Lower lobe of right lung (tissue), 2 donors: Measurements from ENCODE around the gene MAGI2. TPM values are rescaled to one million over a fixed set of nuclear protein-coding genes. Genes with fewer than 3 reads are reported as not detected.
"Not testable (repeated sequence)": the region's sequence is repeated elsewhere in the genome, so short reads cannot be mapped to it uniquely, and the experiment has no call there.

ENCODE experiments used
- ATAC-seq, 2 donors: fragments of 200-7000 bp; cut with Tn5 transposase; one replicate each; pipeline ENCODE4 v1.9.1; 2020 to 2022; ENCODE audit warnings: mild to moderate bottlenecking in 2 of 2, moderate library complexity in 2 of 2
- DNase-seq: peaks from one replicate; pipeline ENCODE4 v3.0.0-alpha.2; 2020
- H3K27ac ChIP-seq: fragments of 200-600 bp; one replicate; pipeline ENCODE4 v1.8.0; 2022
- H3K27me3 ChIP-seq: fragments of 200-600 bp; one replicate; pipeline ENCODE4 v1.8.0; 2022; ENCODE audit warnings: low read depth
- H3K36me3 ChIP-seq: fragments of 200-600 bp; one replicate; pipeline ENCODE4 v1.8.0; 2022; ENCODE audit warnings: mild to moderate bottlenecking
- H3K4me1 ChIP-seq: fragments of 200-600 bp; one replicate; pipeline ENCODE4 v1.8.0; 2022
- H3K4me3 ChIP-seq: fragments of 200-600 bp; one replicate; pipeline ENCODE4 v1.8.0; 2022; ENCODE audit warnings: mild to moderate bottlenecking
- H3K9me3 ChIP-seq: fragments of 200-600 bp; one replicate; pipeline ENCODE4 v1.8.0; 2022
- CTCF ChIP-seq: fragments of 200-600 bp; IDR thresholded peaks from one replicate; pipeline ENCODE4 v1.8.0; 2022; ENCODE audit warnings: antibody characterized with exemption, mild to moderate bottlenecking
- intact Hi-C: fragments of 100-400 bp; cut with DNase I; formaldehyde crosslinking; loops from one replicate; pipeline ENCODE4 v1.11.0; 2022
- total RNA-seq: library from RNA; stranded (reverse); fragmentation: NEBNext Ultra II Directional; extraction: Animal tissue kit (Norgen Biotek cat#: 25700); gene quantifications from one replicate; pipeline ENCODE4 v1.2.1, GENCODE V29; 2021
- donor health status: DM: no; HTN: yes; CAD: no; lungs with severe emphysema.

Gene MAGI2
- total RNA-seq, 1 donor from 2014 or later, result 15.3 TPM

GRCh38 chr7:78510580-78511188 is 942.8 kb downstream of the MAGI2 start:
- Histone ChIP-seq H3K27ac (no peak overlapping the region), H3K27me3 (no peaks in the 10 kb centered on the region), H3K4me1 (no peaks in the 10 kb centered on the region), H3K9me3 (no peaks in the 10 kb centered on the region), H3K36me3 (no peaks in the 10 kb centered on the region), H3K4me3 (no peak overlapping the region)
- TF ChIP-seq CTCF, result peak; percentile 48
- intact Hi-C loops, result no loop called here
- peak in 1 of 2 donors; percentile 59 for ATAC-seq
- no peak for DNase-seq

DNA sequence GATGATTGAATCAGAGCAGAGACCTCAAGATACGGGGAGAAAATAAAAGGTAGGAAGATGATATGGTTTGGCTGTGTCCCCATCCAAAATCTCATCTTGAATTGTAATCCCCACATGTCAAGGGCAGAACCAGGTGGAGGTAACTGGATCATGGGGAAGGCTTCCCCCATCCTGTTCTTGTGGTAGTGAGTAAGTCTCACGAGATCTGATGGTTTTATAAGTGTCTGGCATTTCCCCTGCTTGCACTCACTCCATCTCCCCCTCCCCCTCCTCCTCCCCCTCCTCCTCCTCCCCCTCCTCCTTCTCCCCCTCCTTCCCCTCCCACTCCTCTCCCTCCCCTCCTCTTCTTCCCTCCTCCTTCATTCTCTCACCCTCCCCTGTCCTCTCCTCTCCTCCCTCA is 950.2 kb downstream of the MAGI2 start:
- ATAC-seq, H3K4me1 ChIP-seq, H3K9me3 ChIP-seq, intact Hi-C loops, H3K4me3 ChIP-seq, H3K36me3 ChIP-seq, H3K27ac ChIP-seq, DNase-seq, H3K27me3 ChIP-seq: not testable (repeated sequence)

DNA sequence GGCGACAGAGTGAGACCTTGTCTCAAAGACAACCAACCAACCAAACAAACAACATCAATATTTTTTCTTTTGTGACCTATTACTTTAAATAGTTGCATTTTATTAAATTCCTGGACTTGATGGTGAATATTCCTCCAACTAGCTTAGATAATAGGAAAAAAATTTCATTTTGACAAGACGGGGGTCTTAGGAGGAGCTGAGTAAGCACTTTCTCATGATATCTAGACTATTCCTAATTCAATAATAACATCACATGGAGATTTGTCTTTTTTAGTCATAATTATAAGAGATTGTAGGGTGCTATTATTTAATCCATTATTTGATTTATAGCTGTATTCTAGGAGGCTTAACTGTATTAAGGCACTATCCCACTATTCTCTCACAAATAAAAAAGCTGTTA is 952.4 kb downstream of the MAGI2 start:
- DNase-seq (no peak), ATAC-seq (no peak)
- TF ChIP-seq CTCF, result no peak
- Histone ChIP-seq H3K4me3 (no peak overlapping the region), H3K27me3 (no peaks in the 10 kb centered on the region), H3K9me3 (no peaks in the 10 kb centered on the region), H3K27ac (no peak overlapping the region), H3K36me3 (no peaks in the 10 kb centered on the region), H3K4me1 (no peaks in the 10 kb centered on the region)
- intact Hi-C loops, result no loop called here

- Histone ChIP-seq H3K27me3 (no peaks in the 10 kb centered on the region), H3K4me1 (no peaks in the 10 kb centered on the region), H3K36me3 (no peaks in the 10 kb centered on the region), H3K27ac (no peak overlapping the region), H3K4me3 (no peak overlapping the region), H3K9me3 (no peaks in the 10 kb centered on the region)
- DNase-seq (no peak), ATAC-seq (no peak)
- no peak for TF ChIP-seq CTCF
- intact Hi-C loops, result no loop called here
These were observed 953.5 kb downstream of the MAGI2 start for GRCh38 chr7:78499971-78500370.

DNA sequence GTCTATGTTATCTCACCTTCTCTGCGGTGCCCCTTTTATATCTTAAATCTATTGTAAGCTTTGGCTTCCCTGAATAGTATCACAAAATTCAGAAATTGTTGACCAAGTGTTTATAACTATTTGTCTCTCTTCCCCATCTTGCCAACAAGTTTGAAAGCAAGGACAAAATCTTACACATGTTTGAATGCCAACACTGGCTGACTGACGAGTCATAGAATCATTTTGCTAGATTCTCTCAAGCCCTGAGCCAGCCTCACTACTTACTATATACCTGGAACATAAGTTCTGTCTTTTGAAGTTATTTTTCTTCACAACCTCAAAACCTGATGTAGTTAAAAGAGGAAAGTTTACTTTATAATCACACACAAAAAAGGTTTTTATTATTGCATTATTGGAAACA is 954.2 kb downstream of the MAGI2 start:
- H3K4me3 ChIP-seq, result no peak overlapping the region
- no peaks in the 10 kb centered on the region for H3K36me3 ChIP-seq
- H3K27me3 ChIP-seq, result no peaks in the 10 kb centered on the region
- intact Hi-C loops, result no loop called here
- no peaks in the 10 kb centered on the region for H3K4me1 ChIP-seq
- ATAC-seq (no peak), DNase-seq (no peak)
- no peak overlapping the region for H3K27ac ChIP-seq
- no peaks in the 10 kb centered on the region for H3K9me3 ChIP-seq
- no peak for TF ChIP-seq CTCF

DNA sequence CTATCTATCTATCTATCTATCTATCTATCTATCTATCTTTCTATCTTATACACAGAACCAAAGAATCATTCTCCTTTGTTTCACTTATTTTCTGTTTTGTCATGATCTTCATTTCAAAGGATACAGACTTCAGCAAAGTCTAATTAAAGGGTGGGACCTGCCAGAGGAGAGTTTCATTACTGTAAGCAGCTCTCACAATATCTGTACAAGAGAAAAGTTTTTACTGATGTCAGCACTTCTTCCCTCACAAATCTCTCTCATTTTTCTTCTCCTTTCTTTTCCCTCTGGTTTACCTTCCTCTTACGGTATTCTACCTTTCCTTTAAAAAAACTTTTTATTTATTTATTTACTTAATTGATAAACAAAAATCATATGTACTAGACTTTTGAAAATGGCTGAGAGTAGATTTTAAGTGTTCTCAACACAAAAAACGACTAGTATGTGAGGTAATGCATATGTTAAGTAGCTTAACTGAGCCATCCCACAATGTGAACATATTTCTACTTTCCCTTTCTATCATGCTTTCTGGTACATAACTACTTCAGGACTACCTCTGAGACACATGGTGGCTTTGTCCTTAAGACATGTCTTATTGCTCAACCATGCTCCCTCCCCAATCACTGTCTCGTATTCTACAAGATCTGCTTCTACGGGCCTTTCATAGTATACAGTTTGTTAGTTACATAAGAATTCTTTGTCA is 955.6 kb downstream of the MAGI2 start:
- Histone ChIP-seq H3K36me3 (no peaks in the 10 kb centered on the region), H3K27ac (no peak overlapping the region), H3K4me3 (no peak overlapping the region), H3K9me3 (no peaks in the 10 kb centered on the region), H3K4me1 (no peaks in the 10 kb centered on the region), H3K27me3 (no peaks in the 10 kb centered on the region)
- TF ChIP-seq CTCF, result no peak
- DNase-seq (no peak), ATAC-seq (no peak)
- intact Hi-C loops, result no loop called here
